Suprapubic skin (tissue), 4 donors: ENCODE measurements around the gene ERAL1. TPM values are rescaled to one million over a fixed set of nuclear protein-coding genes. Genes with fewer than 3 reads are reported as not detected.
A peak's percentile ranks its signal among the peaks of the same experiment; 100 is the strongest.

Experiments used
- DNase-seq, 2 donors: peaks; one replicate each; pipeline ENCODE4 v3.0.0-alpha.2; 2019; ENCODE audit warnings: low spot score in 2 of 2
- H3K27ac ChIP-seq: fragments of 200-600 bp; sonication (generic); one replicate; pipeline ENCODE4 v1.5.1; 2019
- H3K27me3 ChIP-seq: fragments of 200-600 bp; sonication (generic); one replicate; pipeline ENCODE4 v1.5.1; 2019
- H3K36me3 ChIP-seq: fragments of 200-600 bp; sonication (generic); one replicate; pipeline ENCODE4 v1.5.1; 2019
- H3K4me1 ChIP-seq: fragments of 200-600 bp; sonication (generic); one replicate; pipeline ENCODE4 v1.5.1; 2019
- H3K4me3 ChIP-seq: fragments of 200-600 bp; sonication (generic); one replicate; pipeline ENCODE4 v1.5.1; 2019; ENCODE audit warnings: mild to moderate bottlenecking
- H3K9me3 ChIP-seq: fragments of 200-600 bp; sonication (generic); one replicate; pipeline ENCODE4 v1.5.1; 2019
- CTCF ChIP-seq, 2 donors: fragments of 200-600 bp in 1 of 2; fragments of 450-650 bp in 1 of 2; sonication (generic) in 1 of 2; IDR thresholded peaks; one replicate each; pipeline ENCODE4 v1.5.1; 2016 to 2019; ENCODE audit warnings: antibody characterized with exemption in 2 of 2, mild to moderate bottlenecking in 1 of 2, moderate library complexity in 1 of 2
- EP300 ChIP-seq: sonication (generic); formaldehyde crosslinking; IDR thresholded peaks from one replicate; pipeline ENCODE4 v1.6.1; 2017; ENCODE audit warnings: antibody characterized with exemption
- POLR2A ChIP-seq, 2 donors: fragments of 450-650 bp; IDR thresholded peaks; one replicate each; pipeline ENCODE4 v1.6.1; 2017; ENCODE audit warnings: antibody characterized with exemption in 2 of 2, mild to moderate bottlenecking in 2 of 2, moderate library complexity in 2 of 2
- POLR2AphosphoS5 ChIP-seq, 3 donors: sonication (generic); formaldehyde crosslinking; IDR thresholded peaks; one replicate each; pipeline ENCODE4 v1.6.1; 2017; ENCODE audit warnings: antibody characterized with exemption in 3 of 3
- WGBS: methylation state at CpG from one replicate; pipeline ENCODE4 v1.1.5; 2018; 5-methylcytosine and 5-hydroxymethylcytosine counted together
- total RNA-seq, 4 donors: library from RNA; depleted of rRNA; stranded (reverse); fragments of >200 nt; gene quantifications; one replicate each; pipeline ENCODE4 v1.1.0, GENCODE V29; 2016

Gene ERAL1
- total RNA-seq, 4 donors from 2014 or later: 42.2 to 61.4 (median 45.0) TPM

DNA sequence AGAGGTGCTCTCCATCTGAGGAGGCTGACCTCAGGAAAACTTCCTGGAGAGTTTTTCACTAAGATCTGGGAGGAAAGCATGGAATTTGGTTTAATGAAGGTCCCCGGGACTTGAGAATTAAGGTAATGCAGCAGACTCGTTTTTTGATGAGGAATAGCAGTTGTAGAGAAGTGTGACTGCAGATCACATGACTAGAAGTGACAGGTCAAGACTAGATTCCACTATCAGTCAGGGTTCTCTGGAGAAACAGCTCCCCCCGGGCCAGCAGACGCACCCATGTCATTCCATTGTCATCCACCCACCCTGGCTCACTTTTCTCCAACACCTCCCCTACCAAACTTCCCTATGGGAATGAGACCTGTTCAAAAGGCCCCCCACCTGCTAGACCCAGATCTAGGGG is 50.0 kb downstream of the ERAL1 start:
- TF ChIP-seq POLR2AphosphoS5 (IDR thresholded peaks at IDR 0.05) (no peak), CTCF (IDR thresholded peaks at IDR 0.05) (no peak), POLR2A (IDR thresholded peaks at IDR 0.05) (no peak), EP300 (no peak)
- H3K27ac ChIP-seq: no peak overlapping the region
- peaks cover 37% of the 10 kb centered on the region for H3K36me3 ChIP-seq
- 28% methylated on average over 4 of the region's 4 CpGs for WGBS
- no peaks in the 10 kb centered on the region for H3K9me3 ChIP-seq
- no peak overlapping the region for H3K4me3 ChIP-seq
- DNase-seq: no peak
- no peaks in the 10 kb centered on the region for H3K27me3 ChIP-seq
- H3K4me1 ChIP-seq: peaks cover 60% of the 10 kb centered on the region

- TF ChIP-seq POLR2AphosphoS5 (IDR thresholded peaks at IDR 0.05): no peak
- no peak for TF ChIP-seq POLR2A (IDR thresholded peaks at IDR 0.05)
- 78% methylated on average over 8 of the region's 9 CpGs for WGBS
- no peaks in the 10 kb centered on the region for H3K9me3 ChIP-seq
- peaks cover 56% of the 10 kb centered on the region for H3K4me1 ChIP-seq
- no peak for DNase-seq
- H3K36me3 ChIP-seq: peaks cover 52% of the 10 kb centered on the region
- H3K27me3 ChIP-seq: no peaks in the 10 kb centered on the region
- H3K4me3 ChIP-seq: no peak overlapping the region
- H3K27ac ChIP-seq: no peak overlapping the region
Observed at GRCh38 chr17:28906276-28906675, 51.5 kb downstream of the ERAL1 start.

DNA sequence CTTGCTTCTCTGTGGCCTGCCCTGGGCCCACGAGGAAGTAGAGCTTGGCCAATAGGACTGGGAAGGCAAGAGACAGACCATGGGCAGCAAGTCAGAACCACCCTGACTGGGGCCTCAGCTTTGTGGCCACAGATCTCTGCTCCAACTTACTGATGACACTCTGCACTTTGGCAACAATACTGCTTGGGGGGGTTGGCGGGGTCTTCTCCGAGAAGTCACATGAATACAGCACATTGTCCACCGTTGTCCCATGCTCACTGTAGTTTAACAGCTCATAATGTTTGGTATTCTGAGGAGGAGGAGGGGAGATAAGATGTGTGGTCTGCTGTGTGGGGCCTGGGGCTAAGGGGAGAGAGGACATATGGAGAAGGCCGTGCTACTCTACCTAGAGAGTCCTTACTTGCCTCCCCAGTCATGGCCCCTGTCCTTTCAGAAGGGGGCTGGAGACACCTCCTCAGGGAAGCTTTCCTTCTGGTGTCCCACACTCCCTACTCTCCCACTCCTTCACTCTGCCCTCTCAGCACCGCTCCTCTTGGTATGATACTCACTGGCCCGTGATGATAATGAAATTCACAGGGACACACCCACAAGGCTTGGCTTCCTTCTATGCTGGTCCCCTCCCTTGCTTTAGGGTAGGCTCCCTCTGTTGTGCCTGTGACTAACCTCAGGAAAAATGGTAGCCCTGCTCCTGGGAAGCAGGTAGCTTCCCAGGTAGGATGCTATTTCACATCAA is 52.1 kb downstream of the ERAL1 start:
- Histone ChIP-seq H3K4me1 (peaks cover 50% of the 10 kb centered on the region), H3K27me3 (no peaks in the 10 kb centered on the region), H3K36me3 (peaks cover 58% of the 10 kb centered on the region), H3K9me3 (no peaks in the 10 kb centered on the region), H3K4me3 (no peak overlapping the region), H3K27ac (no peak overlapping the region)
- no peak for DNase-seq
- WGBS: 54% methylated on average over 7 of the region's 7 CpGs
- TF ChIP-seq POLR2A (IDR thresholded peaks at IDR 0.05): no peak
- TF ChIP-seq POLR2AphosphoS5 (IDR thresholded peaks at IDR 0.05): no peak
- TF ChIP-seq EP300: no peak
- TF ChIP-seq CTCF (IDR thresholded peaks at IDR 0.05): no peak

GRCh38 chr17:28907709-28908475 is 53.1 kb downstream of the ERAL1 start:
- Histone ChIP-seq H3K9me3 (no peaks in the 10 kb centered on the region), H3K4me1 (peaks cover 42% of the 10 kb centered on the region), H3K27ac (peak overlapping the region; percentile 72), H3K27me3 (no peaks in the 10 kb centered on the region), H3K4me3 (no peak overlapping the region), H3K36me3 (peaks cover 68% of the 10 kb centered on the region)
- 71% methylated on average over 3 of the region's 3 CpGs for WGBS
- TF ChIP-seq POLR2A (IDR thresholded peaks at IDR 0.05): no peak
- no peak for TF ChIP-seq POLR2AphosphoS5 (IDR thresholded peaks at IDR 0.05)
- TF ChIP-seq EP300: no peak
- no peak for TF ChIP-seq CTCF (IDR thresholded peaks at IDR 0.05)
- DNase-seq: no peak

- no peak for DNase-seq
- Histone ChIP-seq H3K27ac (peak overlapping the region; percentile 72), H3K27me3 (no peaks in the 10 kb centered on the region), H3K36me3 (peaks cover 76% of the 10 kb centered on the region), H3K9me3 (no peaks in the 10 kb centered on the region), H3K4me1 (peaks cover 35% of the 10 kb centered on the region), H3K4me3 (no peak overlapping the region)
- TF ChIP-seq POLR2AphosphoS5 (IDR thresholded peaks at IDR 0.05): no peak
- no peak for TF ChIP-seq EP300
- TF ChIP-seq CTCF (IDR thresholded peaks at IDR 0.05): no peak
- TF ChIP-seq POLR2A (IDR thresholded peaks at IDR 0.05): no peak
- WGBS: 21% methylated on average over 6 of the region's 6 CpGs
Observed at GRCh38 chr17:28908640-28909167, 53.9 kb downstream of the ERAL1 start.
